ENCODE results near the gene KLF6. TPM values are rescaled to one million over a fixed set of nuclear protein-coding genes. Genes with fewer than 3 reads are reported as not detected.

The KLF6 gene
- total RNA-seq, 4 donors from 2014 or later: 156 to 226 (median 189) TPM

GRCh38 chr10:3807211-3807927 is 22.4 kb upstream of the KLF6 start:
- 85 to 93% methylated on average over 15 of the region's 15 CpGs for WGBS, 2 donors
- Histone ChIP-seq H3K27ac (peak overlapping the region in 3 of 4 donors; percentile 82 to 92 (median 85)), H3K27me3 (no peaks in the 10 kb centered on the region), H3K4me3 (no peak overlapping the region), H3K4me1 (peaks cover 0 to 79% (median 57%) of the 10 kb centered on the region in 4 donors), H3K9me3 (no peaks in the 10 kb centered on the region), H3K36me3 (no peaks in the 10 kb centered on the region)
- DNase-seq (ENCODE audit: low spot score in 2 of 2): no peak
- TF ChIP-seq CTCF (IDR thresholded peaks at IDR 0.05) (no peak), POLR2A (IDR thresholded peaks at IDR 0.05) (no peak), EP300 (IDR thresholded peaks at IDR 0.05) (no peak)

- WGBS, 2 donors: 74% methylated on average over 5 of the region's 5 CpGs
- Histone ChIP-seq H3K36me3 (no peaks in the 10 kb centered on the region), H3K4me3 (no peak overlapping the region), H3K9me3 (no peaks in the 10 kb centered on the region), H3K27ac (peak overlapping the region in 3 of 4 donors; percentile 82 to 92 (median 85)), H3K4me1 (peaks cover 0 to 73% (median 54%) of the 10 kb centered on the region in 4 donors), H3K27me3 (no peaks in the 10 kb centered on the region)
- DNase-seq (ENCODE audit: low spot score in 2 of 2): no peak
- TF ChIP-seq EP300 (IDR thresholded peaks at IDR 0.05) (no peak), POLR2A (IDR thresholded peaks at IDR 0.05) (no peak), CTCF (IDR thresholded peaks at IDR 0.05) (no peak)
These were observed 21.6 kb upstream of the KLF6 start for GRCh38 chr10:3806603-3807002.

- DNase-seq (ENCODE audit: low spot score in 2 of 2): peak in 1 of 2 donors; percentile 78
- Histone ChIP-seq H3K9me3 (no peaks in the 10 kb centered on the region), H3K4me1 (peaks cover 0 to 66% (median 49%) of the 10 kb centered on the region in 4 donors), H3K27me3 (no peaks in the 10 kb centered on the region), H3K27ac (peak overlapping the region; percentile 64 to 92 (median 84)), H3K4me3 (no peak overlapping the region), H3K36me3 (no peaks in the 10 kb centered on the region)
- TF ChIP-seq EP300 (IDR thresholded peaks at IDR 0.05): peak in 1 of 2 donors; percentile 86
- peak in 1 of 5 experiments; percentile 3 for TF ChIP-seq CTCF (IDR thresholded peaks at IDR 0.05)
- no peak for TF ChIP-seq POLR2A (IDR thresholded peaks at IDR 0.05)
- 51 to 60% methylated on average over 10 of the region's 10 CpGs for WGBS, 2 donors
These were observed 20.9 kb upstream of the KLF6 start for GRCh38 chr10:3805791-3806461.

- TF ChIP-seq POLR2A (IDR thresholded peaks at IDR 0.05): no peak
- peak in 1 of 5 experiments; percentile 4 for TF ChIP-seq CTCF (IDR thresholded peaks at IDR 0.05)
- peak; percentile 60 to 89 for TF ChIP-seq EP300 (IDR thresholded peaks at IDR 0.05)
- peak in 1 of 2 donors; percentile 55 for DNase-seq (ENCODE audit: low spot score in 2 of 2)
- no peaks in the 10 kb centered on the region for H3K9me3 ChIP-seq
- 36 to 46% methylated on average over 7 of the region's 7 CpGs for WGBS, 2 donors
- peak overlapping the region; percentile 64 to 92 (median 84) for H3K27ac ChIP-seq
- H3K4me3 ChIP-seq: no peak overlapping the region
- no peaks in the 10 kb centered on the region for H3K27me3 ChIP-seq
- H3K4me1 ChIP-seq: peaks cover 0 to 60% (median 43%) of the 10 kb centered on the region in 4 donors
- no peaks in the 10 kb centered on the region for H3K36me3 ChIP-seq
These were observed 20.3 kb upstream of the KLF6 start for GRCh38 chr10:3805201-3805790.

All from tibial nerve (tissue), 4 donors.